ENCODE results near the gene TTBK1. TPM values are rescaled to one million over a fixed set of nuclear protein-coding genes. Genes with fewer than 3 reads are reported as not detected.

TTBK1 gene
- total RNA-seq, 6 experiments from 2014 or later = 0.83 to 1.6 (median 0.87) TPM

DNA sequence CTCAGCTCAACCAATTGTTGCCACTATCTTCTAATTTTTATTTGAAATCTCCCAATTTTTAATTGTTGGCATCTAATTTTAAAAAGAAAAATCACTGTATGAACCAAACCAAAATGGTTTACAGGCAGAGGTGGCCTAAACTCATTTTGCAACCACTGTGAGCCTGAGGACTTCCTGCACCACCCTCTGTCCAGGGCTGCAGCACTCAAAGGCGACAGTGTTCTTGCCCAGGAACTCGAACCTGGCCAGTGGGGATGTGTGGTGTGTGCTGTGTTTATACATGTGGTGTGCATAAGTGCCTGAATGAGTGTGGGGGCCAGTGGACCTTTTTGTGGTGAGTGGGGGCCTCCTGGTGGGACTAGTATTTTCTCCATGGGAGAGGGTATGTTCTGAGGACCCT, 30.4 kb downstream of the TTBK1 start:
- no peak for DNase-seq
- H3K4me1 ChIP-seq = peaks cover 0 to 70% (median 20%) of the 10 kb centered on the region in 4 donors
- H3K27ac ChIP-seq = no peak overlapping the region

DNA sequence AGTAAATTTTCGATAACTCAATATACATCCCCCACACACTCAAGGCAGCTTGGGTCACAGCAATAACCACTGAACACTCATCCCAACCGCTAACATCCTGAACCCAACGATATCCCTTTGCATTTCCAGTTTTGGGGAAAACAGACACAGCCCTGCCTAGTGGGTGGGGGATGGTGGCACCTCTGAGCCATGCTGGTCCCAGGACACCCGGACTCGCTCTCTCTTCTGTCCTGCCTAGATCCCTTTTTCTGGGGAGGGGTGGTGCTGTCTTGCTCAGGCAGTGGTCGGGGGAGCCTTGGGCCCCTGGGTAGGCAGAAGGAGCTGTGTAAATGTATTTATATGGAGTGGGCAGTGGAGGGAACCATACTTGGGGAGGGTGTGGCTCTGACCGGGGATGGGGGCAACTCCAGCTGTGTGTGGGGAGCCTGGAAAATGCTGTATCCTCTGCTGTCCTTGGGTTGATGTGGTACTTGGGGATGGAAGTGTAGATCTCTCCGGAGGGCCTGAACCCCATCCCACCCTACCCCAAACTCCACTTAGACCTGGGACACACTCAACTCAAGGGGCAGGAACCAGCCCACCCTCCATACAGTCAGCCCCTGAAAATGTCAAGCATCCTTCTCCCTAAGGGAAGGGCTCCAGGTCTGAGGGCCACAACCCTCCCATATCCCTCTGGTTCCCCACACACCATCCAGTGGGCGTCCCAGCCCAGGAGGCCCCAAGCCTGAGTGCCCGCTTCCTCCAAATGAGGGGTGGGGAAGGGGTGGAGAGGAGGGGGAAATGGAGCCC, 31.0 kb downstream of the TTBK1 start:
- DNase-seq = no peak
- Histone ChIP-seq H3K4me1 (peaks cover 0 to 70% (median 23%) of the 10 kb centered on the region in 4 donors), H3K9me3 (no peaks in the 10 kb centered on the region), H3K36me3 (no peaks in the 10 kb centered on the region), H3K4me3 (peak overlapping the region; percentile 44 to 82 (median 69)), H3K27me3 (no peaks in the 10 kb centered on the region), H3K27ac (peak overlapping the region; percentile 76 to 86 (median 78))
- 40% methylated on average over 4 of the region's 10 CpGs for WGBS (ENCODE audit: insufficient coverage, low coverage, low lambda C conversion rate, missing lambda C conversion rate)
- intact Hi-C loops (cut with DNase I) = no loop called here
- TF ChIP-seq, protein P1, sequence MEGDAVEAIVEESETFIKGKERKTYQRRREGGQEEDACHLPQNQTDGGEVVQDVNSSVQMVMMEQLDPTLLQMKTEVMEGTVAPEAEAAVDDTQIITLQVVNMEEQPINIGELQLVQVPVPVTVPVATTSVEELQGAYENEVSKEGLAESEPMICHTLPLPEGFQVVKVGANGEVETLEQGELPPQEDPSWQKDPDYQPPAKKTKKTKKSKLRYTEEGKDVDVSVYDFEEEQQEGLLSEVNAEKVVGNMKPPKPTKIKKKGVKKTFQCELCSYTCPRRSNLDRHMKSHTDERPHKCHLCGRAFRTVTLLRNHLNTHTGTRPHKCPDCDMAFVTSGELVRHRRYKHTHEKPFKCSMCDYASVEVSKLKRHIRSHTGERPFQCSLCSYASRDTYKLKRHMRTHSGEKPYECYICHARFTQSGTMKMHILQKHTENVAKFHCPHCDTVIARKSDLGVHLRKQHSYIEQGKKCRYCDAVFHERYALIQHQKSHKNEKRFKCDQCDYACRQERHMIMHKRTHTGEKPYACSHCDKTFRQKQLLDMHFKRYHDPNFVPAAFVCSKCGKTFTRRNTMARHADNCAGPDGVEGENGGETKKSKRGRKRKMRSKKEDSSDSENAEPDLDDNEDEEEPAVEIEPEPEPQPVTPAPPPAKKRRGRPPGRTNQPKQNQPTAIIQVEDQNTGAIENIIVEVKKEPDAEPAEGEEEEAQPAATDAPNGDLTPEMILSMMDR (IDR thresholded peaks at IDR 0.05) = no peak
- no peak for TF ChIP-seq POLR2A (IDR thresholded peaks at IDR 0.05)
- ATAC-seq = no peak

More for the DNA sequence above, 30.4 kb downstream of the TTBK1 start:
- ATAC-seq = no peak
- TF ChIP-seq POLR2A (IDR thresholded peaks at IDR 0.05) = no peak
- TF ChIP-seq, protein P1 (IDR thresholded peaks at IDR 0.05) = no peak
- H3K27me3 ChIP-seq = no peaks in the 10 kb centered on the region
- intact Hi-C loops (cut with DNase I) = no loop called here
- WGBS (ENCODE audit: insufficient coverage, low coverage, low lambda C conversion rate, missing lambda C conversion rate) = 25% methylated on average over 2 of the region's 2 CpGs
- H3K4me3 ChIP-seq = peak overlapping the region in 1 of 3 donors; percentile 82
- no peaks in the 10 kb centered on the region for H3K36me3 ChIP-seq
- no peaks in the 10 kb centered on the region for H3K9me3 ChIP-seq

DNA sequence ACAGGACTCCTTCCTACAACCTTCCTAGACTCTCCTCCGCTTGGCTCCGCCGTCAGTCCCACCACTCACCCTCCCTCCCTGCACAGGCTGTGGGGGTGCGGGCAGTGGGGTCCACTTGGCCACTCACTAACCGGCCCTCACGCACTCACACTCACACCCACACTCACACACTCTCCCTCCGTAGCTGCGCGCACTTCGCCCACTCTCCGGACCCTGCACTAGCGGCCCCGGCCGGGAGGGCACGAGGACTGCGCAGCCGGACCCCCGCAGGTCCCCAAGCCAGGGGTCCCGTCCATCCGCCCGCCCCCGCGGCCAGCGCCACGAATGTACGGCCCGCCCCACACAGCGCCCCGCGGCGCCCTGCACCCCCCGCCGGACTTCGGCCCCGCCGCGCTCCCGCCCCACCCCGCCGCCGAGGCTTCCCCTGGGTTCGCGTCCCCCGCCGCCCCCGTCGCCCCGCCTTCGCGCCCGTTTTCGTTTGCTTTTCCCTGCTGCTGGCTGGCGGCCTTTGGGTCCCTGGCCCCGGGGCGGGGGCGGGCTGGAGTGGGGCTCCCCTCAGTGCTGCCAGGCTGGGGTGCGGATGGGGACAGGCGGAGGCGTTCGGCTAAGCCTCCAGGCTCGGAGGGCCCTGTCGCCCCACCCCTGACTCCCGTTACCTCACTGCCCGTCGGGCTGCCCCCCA, 31.8 kb downstream of the TTBK1 start:
- DNase-seq = peak; percentile 89 to 95 (median 92)
- peak; percentile 34 to 60 (median 56) for ATAC-seq
- intact Hi-C loops (cut with DNase I) = no loop called here
- H3K9me3 ChIP-seq = no peaks in the 10 kb centered on the region
- no peaks in the 10 kb centered on the region for H3K36me3 ChIP-seq
- peaks cover 0 to 64% (median 23%) of the 10 kb centered on the region in 4 donors for H3K4me1 ChIP-seq
- TF ChIP-seq POLR2A (IDR thresholded peaks at IDR 0.05) = peak; percentile 64
- TF ChIP-seq, protein P1 (IDR thresholded peaks at IDR 0.05) = no peak
- no peaks in the 10 kb centered on the region for H3K27me3 ChIP-seq
- WGBS (ENCODE audit: insufficient coverage, low coverage, low lambda C conversion rate, missing lambda C conversion rate) = 4% methylated on average over 5 of the region's 65 CpGs
- peak overlapping the region; percentile 76 to 86 (median 78) for H3K27ac ChIP-seq
- peak overlapping the region; percentile 44 to 82 (median 69) for H3K4me3 ChIP-seq

DNA sequence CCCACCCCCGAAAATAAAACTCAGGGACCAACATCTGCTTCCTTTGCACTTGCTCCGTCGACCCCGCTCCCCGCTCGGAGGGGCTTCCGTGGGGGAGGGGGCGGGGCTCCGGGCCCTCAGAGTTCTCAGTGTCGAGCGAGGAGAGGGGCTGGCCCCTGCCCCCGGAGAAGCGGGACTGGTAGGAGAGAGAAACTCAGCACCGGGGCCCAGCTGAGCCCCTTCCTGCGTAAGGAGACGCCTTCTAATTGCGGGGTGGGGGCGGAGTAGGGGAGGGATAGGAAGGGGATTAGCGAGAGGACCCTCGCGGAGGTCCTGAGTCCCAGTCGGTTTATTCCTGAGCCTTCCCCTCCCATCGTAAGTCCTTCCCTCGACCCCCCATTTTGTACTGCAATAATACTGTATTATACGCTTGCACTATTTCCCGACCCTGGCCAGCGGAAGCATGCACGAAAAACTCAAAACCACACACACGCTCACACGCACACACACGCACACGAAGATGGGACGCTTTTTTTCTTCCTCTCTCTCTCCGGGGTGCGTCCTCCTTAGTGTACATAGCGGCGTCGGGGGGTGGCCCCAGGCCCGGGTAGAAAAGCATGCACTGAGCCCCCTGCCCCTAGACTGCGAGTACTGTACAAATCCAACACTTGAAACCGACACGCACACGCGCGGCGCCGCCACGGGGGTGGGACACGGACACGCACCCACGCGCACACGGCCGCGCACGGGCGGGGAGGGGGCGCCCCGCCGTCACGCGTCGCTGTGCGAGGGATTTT, 32.7 kb downstream of the TTBK1 start:
- Histone ChIP-seq H3K27ac (peak overlapping the region; percentile 66 to 78 (median 71)), H3K27me3 (no peaks in the 10 kb centered on the region), H3K9me3 (no peaks in the 10 kb centered on the region), H3K36me3 (no peaks in the 10 kb centered on the region), H3K4me1 (peaks cover 0 to 57% (median 22%) of the 10 kb centered on the region in 4 donors), H3K4me3 (peak overlapping the region; percentile 31 to 82 (median 69))
- ATAC-seq (no peak), DNase-seq (no peak)
- intact Hi-C loops (cut with DNase I) = no loop called here
- WGBS (ENCODE audit: insufficient coverage, low coverage, low lambda C conversion rate, missing lambda C conversion rate) = 1% methylated on average over 23 of the region's 64 CpGs
- TF ChIP-seq POLR2A (IDR thresholded peaks at IDR 0.05) = no peak
- TF ChIP-seq, protein P1 (IDR thresholded peaks at IDR 0.05) = no peak
